Measurements from ENCODE around the gene CAMKK1. TPM values are rescaled to one million over a fixed set of nuclear protein-coding genes. Genes with fewer than 3 reads are reported as not detected.

Gene CAMKK1
- total RNA-seq, 2 experiments from 2014 or later: 6.7 to 6.9 TPM

DNA sequence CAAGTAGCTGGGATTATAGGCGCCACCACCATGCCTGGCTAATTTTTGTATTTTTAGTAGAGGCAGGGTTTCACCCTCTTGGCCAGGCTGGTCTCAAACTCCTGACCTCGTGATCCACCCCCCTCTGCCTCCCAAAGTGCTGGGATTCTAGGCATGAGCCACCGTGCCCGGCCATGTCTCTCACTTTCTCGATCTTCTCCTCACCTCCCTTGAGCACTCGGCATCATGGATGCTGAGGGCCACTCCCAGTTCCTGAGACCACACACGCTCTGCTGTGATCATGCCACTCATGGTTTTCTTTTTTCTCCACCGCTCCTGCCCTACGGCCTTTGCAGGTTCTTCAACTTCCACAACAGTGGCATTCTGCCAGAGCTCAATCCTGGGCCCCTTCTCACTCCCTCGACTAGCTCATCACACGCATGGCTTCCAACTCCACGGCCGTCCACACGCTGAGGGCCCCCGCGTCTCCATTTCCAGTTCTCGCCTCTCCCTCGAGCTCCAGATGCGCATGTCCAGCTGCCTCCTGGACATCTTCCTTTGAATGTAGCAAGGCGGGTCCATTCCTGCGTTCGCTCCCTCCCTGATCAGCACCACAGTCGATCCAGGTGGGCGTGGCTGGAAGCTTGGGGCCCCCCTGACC lies 41.3 kb downstream of the CAMKK1 start:
- intact Hi-C loops (cut with micrococcal nuclease): no loop called here
- ATAC-seq (no peak), DNase-seq (no peak)
- Mint-ChIP-seq H3K9me3 (no peaks in the 10 kb centered on the region), H3K36me3 (ENCODE audit: low read depth) (no peaks in the 10 kb centered on the region), H3K4me1 (ENCODE audit: low read depth) (peaks cover 2% of the 10 kb centered on the region), H3K4me3 (no peak overlapping the region), H3K27me3 (peaks cover 4% of the 10 kb centered on the region), H3K27ac (no peak overlapping the region)
- ChIA-PET CTCF (interaction anchor here (1.4 to 2.7 kb wide), 2 partner anchors 11 to 166 kb away, joined by 3 to 15 read pairs; no protein-coding TSS in a partner anchor), POLR2A (no interaction called here)
- TF ChIP-seq, protein P1, sequence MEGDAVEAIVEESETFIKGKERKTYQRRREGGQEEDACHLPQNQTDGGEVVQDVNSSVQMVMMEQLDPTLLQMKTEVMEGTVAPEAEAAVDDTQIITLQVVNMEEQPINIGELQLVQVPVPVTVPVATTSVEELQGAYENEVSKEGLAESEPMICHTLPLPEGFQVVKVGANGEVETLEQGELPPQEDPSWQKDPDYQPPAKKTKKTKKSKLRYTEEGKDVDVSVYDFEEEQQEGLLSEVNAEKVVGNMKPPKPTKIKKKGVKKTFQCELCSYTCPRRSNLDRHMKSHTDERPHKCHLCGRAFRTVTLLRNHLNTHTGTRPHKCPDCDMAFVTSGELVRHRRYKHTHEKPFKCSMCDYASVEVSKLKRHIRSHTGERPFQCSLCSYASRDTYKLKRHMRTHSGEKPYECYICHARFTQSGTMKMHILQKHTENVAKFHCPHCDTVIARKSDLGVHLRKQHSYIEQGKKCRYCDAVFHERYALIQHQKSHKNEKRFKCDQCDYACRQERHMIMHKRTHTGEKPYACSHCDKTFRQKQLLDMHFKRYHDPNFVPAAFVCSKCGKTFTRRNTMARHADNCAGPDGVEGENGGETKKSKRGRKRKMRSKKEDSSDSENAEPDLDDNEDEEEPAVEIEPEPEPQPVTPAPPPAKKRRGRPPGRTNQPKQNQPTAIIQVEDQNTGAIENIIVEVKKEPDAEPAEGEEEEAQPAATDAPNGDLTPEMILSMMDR (IDR thresholded peaks at IDR 0.05): no peak

DNA sequence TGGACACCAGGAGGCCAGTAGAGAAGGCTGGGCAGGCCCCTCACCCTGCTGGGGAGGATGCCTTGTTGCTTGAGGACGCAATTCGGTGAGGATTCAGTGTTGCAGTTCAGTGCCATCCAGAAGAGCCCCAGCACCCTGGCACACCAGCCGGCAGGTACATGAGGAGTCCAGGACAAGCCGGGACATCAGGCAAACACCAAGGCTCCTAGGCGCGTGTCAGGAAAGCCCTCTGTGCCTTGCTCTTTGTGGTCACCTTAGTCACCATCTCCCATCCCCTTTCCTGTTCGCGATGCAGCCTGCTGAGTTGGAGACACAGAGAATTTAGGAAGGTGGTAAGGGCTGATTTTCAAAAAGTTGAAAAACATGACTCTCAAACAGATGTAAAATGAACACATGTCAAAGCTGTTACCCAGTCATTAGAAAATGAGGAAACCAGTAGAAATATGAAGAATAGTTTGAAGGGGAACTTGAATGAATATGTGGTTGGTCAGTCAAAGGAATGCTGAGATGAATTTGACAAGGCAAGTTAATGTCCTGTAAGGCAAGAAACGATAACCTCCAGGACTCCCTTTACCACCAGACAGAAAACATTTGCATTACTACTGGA lies 44.5 kb downstream of the CAMKK1 start:
- H3K9me3 Mint-ChIP-seq: no peaks in the 10 kb centered on the region
- peaks cover 4% of the 10 kb centered on the region for H3K27me3 Mint-ChIP-seq
- CTCF ChIA-PET: interaction anchor here (1.5 to 5.6 kb wide), 2 partner anchors 14 to 21 kb away, joined by 4 to 51 read pairs; no protein-coding TSS in a partner anchor
- intact Hi-C loops (cut with micrococcal nuclease): loop anchor here (5.0 kb wide), 1 partner anchor 111 kb away; no protein-coding TSS in a partner anchor
- TF ChIP-seq, protein P1 (IDR thresholded peaks at IDR 0.05): no peak
- DNase-seq (no peak), ATAC-seq (no peak)
- peaks cover 20% of the 10 kb centered on the region for H3K4me1 Mint-ChIP-seq (ENCODE audit: low read depth)
- no peak overlapping the region for H3K4me3 Mint-ChIP-seq
- no peak overlapping the region for H3K27ac Mint-ChIP-seq
- H3K36me3 Mint-ChIP-seq (ENCODE audit: low read depth): peaks cover 7% of the 10 kb centered on the region
- POLR2A ChIA-PET: no interaction called here

DNA sequence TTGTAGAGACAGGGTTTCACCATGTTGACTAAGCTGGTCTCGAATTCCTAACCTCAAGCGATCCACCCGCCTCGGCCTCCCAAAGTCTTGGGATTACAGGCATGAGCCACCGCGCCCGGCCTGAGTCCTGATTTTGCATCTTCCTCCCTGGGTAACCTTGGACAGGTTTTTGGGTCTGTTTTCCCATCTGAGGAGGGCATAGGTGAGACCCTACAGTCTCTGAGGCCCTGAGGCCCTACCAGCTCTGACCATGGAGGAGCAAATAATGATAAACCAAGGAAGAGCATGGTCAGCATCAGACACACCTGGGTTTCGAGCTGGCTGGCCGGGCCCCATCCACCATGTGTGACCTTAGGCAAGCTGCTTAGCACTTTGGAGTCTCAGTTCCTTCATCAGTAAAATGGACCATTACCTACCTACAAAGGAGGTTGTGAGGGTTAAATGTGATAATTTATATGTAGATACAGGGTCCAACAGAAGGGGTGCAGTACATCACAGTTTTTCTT lies 45.6 kb downstream of the CAMKK1 start:
- DNase-seq: no peak
- intact Hi-C loops (cut with micrococcal nuclease): loop anchor here (5.0 kb wide), 1 partner anchor 110 kb away; no protein-coding TSS in a partner anchor
- Mint-ChIP-seq H3K27ac (no peak overlapping the region), H3K27me3 (peaks cover 4% of the 10 kb centered on the region), H3K4me1 (ENCODE audit: low read depth) (peaks cover 20% of the 10 kb centered on the region), H3K9me3 (no peaks in the 10 kb centered on the region), H3K36me3 (ENCODE audit: low read depth) (peaks cover 9% of the 10 kb centered on the region), H3K4me3 (peak overlapping the region; percentile 8)
- TF ChIP-seq, protein P1 (IDR thresholded peaks at IDR 0.05): no peak
- CTCF ChIA-PET: interaction anchor here (0.8 to 6.0 kb wide), 12 partner anchors 10 to 203 kb away, joined by 3 to 101 read pairs (median 10); partner anchors contain the start of gene HASPIN
- POLR2A ChIA-PET: interaction anchor here (0.6 to 2.1 kb wide), 3 partner anchors 34 to 136 kb away, joined by 3 to 6 read pairs (median 4); partner anchors contain the start of gene ATP2A3
- ATAC-seq: no peak

DNA sequence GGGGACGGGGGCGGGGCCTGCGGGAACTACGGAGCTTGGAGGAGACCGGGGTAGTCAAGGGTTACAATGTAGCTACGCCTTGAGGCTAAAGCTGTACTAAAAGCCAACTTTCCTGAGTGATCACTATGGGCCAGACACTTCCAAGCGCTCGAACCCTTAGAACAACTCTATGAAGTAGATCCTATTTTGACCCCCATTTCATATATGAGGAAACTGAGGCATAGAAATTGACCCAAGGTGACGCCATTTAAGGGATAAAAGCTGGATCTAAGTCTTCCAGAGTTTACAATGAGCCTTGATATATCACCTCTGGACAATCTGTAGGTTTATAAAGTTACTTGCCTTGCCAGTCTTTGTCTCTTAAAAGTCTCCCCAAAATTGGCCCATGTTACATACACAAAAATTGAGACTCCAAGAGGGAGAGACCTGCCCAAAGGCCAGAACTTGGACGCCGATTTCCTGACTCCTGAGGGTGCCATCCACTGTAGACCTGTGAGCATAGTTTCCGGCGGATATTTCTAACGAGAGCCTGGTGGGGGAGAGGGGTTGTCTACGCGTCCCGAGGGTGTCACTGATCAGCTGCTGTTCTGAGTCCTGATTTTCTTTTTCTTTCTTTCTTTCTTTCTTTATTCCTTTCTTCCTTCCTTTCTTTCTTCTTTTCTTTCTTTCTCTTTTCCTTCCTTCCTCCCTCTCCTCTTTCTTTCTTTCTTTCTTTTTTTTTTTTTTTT lies 46.3 kb downstream of the CAMKK1 start:
- Mint-ChIP-seq H3K27ac (no peak overlapping the region), H3K27me3 (peaks cover 4% of the 10 kb centered on the region)

More for the DNA sequence above, 46.3 kb downstream of the CAMKK1 start:
- CTCF ChIA-PET: interaction anchor here (0.6 to 6.0 kb wide), 33 partner anchors 9 to 256 kb away, joined by 3 to 101 read pairs (median 5); partner anchors contain the start of genes CTNS, HASPIN, P2RX1 and P2RX5
- Mint-ChIP-seq H3K36me3 (ENCODE audit: low read depth) (peaks cover 9% of the 10 kb centered on the region), H3K9me3 (no peaks in the 10 kb centered on the region), H3K4me3 (peak overlapping the region; percentile 96), H3K4me1 (ENCODE audit: low read depth) (peaks cover 20% of the 10 kb centered on the region)
- TF ChIP-seq, protein P1 (IDR thresholded peaks at IDR 0.05): peak; percentile 27
- intact Hi-C loops (cut with micrococcal nuclease): loop anchor here (5.0 kb wide), 1 partner anchor 109 kb away; no protein-coding TSS in a partner anchor
- POLR2A ChIA-PET: interaction anchor here (0.6 to 2.1 kb wide), 9 partner anchors 11 to 197 kb away, joined by 3 to 9 read pairs (median 5); partner anchors contain the start of genes ATP2A3 and HASPIN
- no peak for DNase-seq
- no peak for ATAC-seq

Measured in activated CD8-positive, alpha-beta T cell treated with anti-CD3 and anti-CD28 coated beads for 36 hours (primary cell).